Activated CD8-positive, alpha-beta memory T cell treated with anti-CD3 and anti-CD28 coated beads, Interleukin-2, amount 50 U/mL, for 1 hour (primary cell): Measurements from ENCODE around the gene CCDC13.
A peak's percentile ranks its signal among the peaks of the same experiment; 100 is the strongest.
"Not testable (repeated sequence)": the region's sequence is repeated elsewhere in the genome, so short reads cannot be mapped to it uniquely, and the experiment has no call there.

Experiments
- DNase-seq: peaks from one replicate; pipeline ENCODE4 v3.0.0-alpha.2; 2020; ENCODE audit errors: extremely low read depth

Gene CCDC13

GRCh38 chr3:42772670-42773408, at the start of gene CCDC13:
Gene CCDC13, minus strand, starts transcription at chr3:42773253. Its CDS starts 14,908 bp downstream, at chr3:42758345.
- peak; percentile 74 for DNase-seq

GRCh38 chr3:42822828-42823227, 49.8 kb upstream of the CCDC13 start:
- no peak for DNase-seq

- no peak for DNase-seq
Measured at GRCh38 chr3:42820746-42821051, 47.6 kb upstream of the CCDC13 start.

GRCh38 chr3:42819351-42819965, 46.4 kb upstream of the CCDC13 start:
- DNase-seq = no peak

- DNase-seq = no peak
Measured at GRCh38 chr3:42815826-42816225, 42.8 kb upstream of the CCDC13 start.

GRCh38 chr3:42814914-42815507, 42.0 kb upstream of the CCDC13 start:
- DNase-seq = no peak

- no peak for DNase-seq
Measured at GRCh38 chr3:42814246-42814645, 41.2 kb upstream of the CCDC13 start.

GRCh38 chr3:42811118-42811883, 38.2 kb upstream of the CCDC13 start:
- not testable (repeated sequence) for DNase-seq

GRCh38 chr3:42810706-42811105, 37.7 kb upstream of the CCDC13 start:
- not testable (repeated sequence) for DNase-seq

- DNase-seq = no peak
Measured at GRCh38 chr3:42809202-42809601, 36.1 kb upstream of the CCDC13 start, which contains the start of gene ACKR2. Gene ACKR2, plus strand, starts transcription at chr3:42809445. Its CDS starts 55,058 bp downstream, at chr3:42864503.

GRCh38 chr3:42807929-42808328, 34.9 kb upstream of the CCDC13 start:
- DNase-seq = no peak

GRCh38 chr3:42805141-42805821, 32.2 kb upstream of the CCDC13 start:
- DNase-seq = no peak

GRCh38 chr3:42804831-42805132, 31.7 kb upstream of the CCDC13 start:
- no peak for DNase-seq

- DNase-seq = peak; percentile 83
Measured at GRCh38 chr3:42804106-42804830, 31.2 kb upstream of the CCDC13 start, which contains the start of gene HIGD1A. Gene HIGD1A, minus strand, starts transcription at chr3:42804490. Its CDS starts 10,237 bp downstream, at chr3:42794253.

GRCh38 chr3:42803414-42804105, 30.5 kb upstream of the CCDC13 start:
- no peak for DNase-seq

GRCh38 chr3:42802876-42803413, 29.9 kb upstream of the CCDC13 start:
- no peak for DNase-seq

- DNase-seq = no peak
Measured at GRCh38 chr3:42801784-42802183, 28.7 kb upstream of the CCDC13 start.

GRCh38 chr3:42801048-42801620, 28.1 kb upstream of the CCDC13 start:
- DNase-seq = no peak

GRCh38 chr3:42800251-42800650, 27.2 kb upstream of the CCDC13 start:
- DNase-seq = no peak

GRCh38 chr3:42799376-42799775, 26.3 kb upstream of the CCDC13 start:
- DNase-seq = no peak
